Suppressor macrophage treated with lipopolysaccharide for 4 hours (primary cell): ENCODE measurements around the gene NPIPA3.
"Not testable (repeated sequence)": the region's sequence is repeated elsewhere in the genome, so short reads cannot be mapped to it uniquely, and the experiment has no call there.

ENCODE experiments used
- DNase-seq: peaks from one replicate; pipeline ENCODE4 v3.0.0-alpha.2; 2020

Gene NPIPA3

GRCh38 chr16:14742273-14743128 is 39.3 kb downstream of the NPIPA3 start, which contains the start of gene NPIPA2:
Gene NPIPA2, plus strand, starts transcription at chr16:14742533. Its CDS starts 5,533 bp downstream, at chr16:14748066.
- DNase-seq, result not testable (repeated sequence)

GRCh38 chr16:14773654-14774053 is 70.4 kb downstream of the NPIPA3 start:
- not testable (repeated sequence) for DNase-seq

GRCh38 chr16:14775624-14776023 is 72.4 kb downstream of the NPIPA3 start:
- DNase-seq, result not testable (repeated sequence)
